ENCODE measurements around the gene DYNC1I2. TPM values are rescaled to one million over a fixed set of nuclear protein-coding genes. Genes with fewer than 3 reads are reported as not detected.

DYNC1I2 gene
- total RNA-seq, 2 experiments from 2014 or later: 39.9 to 40.0 TPM

- Mint-ChIP-seq H3K36me3 (ENCODE audit: low read depth) (peaks cover 15% of the 10 kb centered on the region), H3K27me3 (no peaks in the 10 kb centered on the region), H3K4me1 (ENCODE audit: low read depth) (no peaks in the 10 kb centered on the region), H3K9me3 (no peaks in the 10 kb centered on the region), H3K27ac (no peak overlapping the region), H3K4me3 (no peak overlapping the region)
- no peak for TF ChIP-seq CTCF (IDR thresholded peaks at IDR 0.05)
- ATAC-seq (no peak), DNase-seq (no peak)
- POLR2A ChIA-PET: no interaction called here
- intact Hi-C loops (cut with micrococcal nuclease): no loop called here
- CTCF ChIA-PET: interaction anchor here (1.0 to 3.2 kb wide), 3 partner anchors 16 to 332 kb away, joined by 3 to 15 read pairs (median 3); no protein-coding TSS in a partner anchor
Measured at GRCh38 chr2:171723716-171724683, 36.7 kb downstream of the DYNC1I2 start.

- Mint-ChIP-seq H3K36me3 (ENCODE audit: low read depth) (peaks cover 33% of the 10 kb centered on the region), H3K27ac (no peak overlapping the region), H3K4me1 (ENCODE audit: low read depth) (no peaks in the 10 kb centered on the region), H3K27me3 (no peaks in the 10 kb centered on the region), H3K4me3 (no peak overlapping the region), H3K9me3 (no peaks in the 10 kb centered on the region)
- ChIA-PET CTCF (no interaction called here), POLR2A (no interaction called here)
- ATAC-seq (no peak), DNase-seq (no peak)
- intact Hi-C loops (cut with micrococcal nuclease): no loop called here
- no peak for TF ChIP-seq CTCF (IDR thresholded peaks at IDR 0.05)
Measured at GRCh38 chr2:171726847-171727450, 39.7 kb downstream of the DYNC1I2 start.

GRCh38 chr2:171728989-171729951, 42.0 kb downstream of the DYNC1I2 start:
- intact Hi-C loops (cut with micrococcal nuclease): no loop called here
- DNase-seq (no peak), ATAC-seq (no peak)
- TF ChIP-seq CTCF (IDR thresholded peaks at IDR 0.05): no peak
- Mint-ChIP-seq H3K4me3 (no peak overlapping the region), H3K9me3 (no peaks in the 10 kb centered on the region), H3K27ac (no peak overlapping the region), H3K4me1 (ENCODE audit: low read depth) (no peaks in the 10 kb centered on the region), H3K36me3 (ENCODE audit: low read depth) (peaks cover 39% of the 10 kb centered on the region), H3K27me3 (no peaks in the 10 kb centered on the region)
- ChIA-PET CTCF (interaction anchor here (1.0 to 1.8 kb wide), 2 partner anchors 193 to 375 kb away, joined by 3 to 6 read pairs; partner anchors contain the start of gene HAT1), POLR2A (interaction anchor here (0.9 kb wide), 1 partner anchor 149 kb away, joined by 3 read pairs; no protein-coding TSS in a partner anchor)

GRCh38 chr2:171729952-171730317, 42.7 kb downstream of the DYNC1I2 start:
- CTCF ChIA-PET: interaction anchor here (1.0 to 1.8 kb wide), 2 partner anchors 193 to 375 kb away, joined by 3 to 6 read pairs; partner anchors contain the start of gene HAT1
- peaks cover 41% of the 10 kb centered on the region for H3K36me3 Mint-ChIP-seq (ENCODE audit: low read depth)

More at GRCh38 chr2:171729952-171730317, 42.7 kb downstream of the DYNC1I2 start:
- H3K4me3 Mint-ChIP-seq: no peak overlapping the region
- H3K9me3 Mint-ChIP-seq: no peaks in the 10 kb centered on the region
- no peaks in the 10 kb centered on the region for H3K4me1 Mint-ChIP-seq (ENCODE audit: low read depth)
- H3K27ac Mint-ChIP-seq: no peak overlapping the region
- TF ChIP-seq CTCF (IDR thresholded peaks at IDR 0.05): no peak
- no peak for DNase-seq
- no peak for ATAC-seq
- POLR2A ChIA-PET: no interaction called here
- intact Hi-C loops (cut with micrococcal nuclease): no loop called here
- H3K27me3 Mint-ChIP-seq: no peaks in the 10 kb centered on the region

Data from activated CD8-positive, alpha-beta T cell treated with anti-CD3 and anti-CD28 coated beads for 36 hours (primary cell).